Measurements from ENCODE around the gene HAPLN1.
A peak's percentile ranks its signal among the peaks of the same experiment; 100 is the strongest.
"Not testable (repeated sequence)": the region's sequence is repeated elsewhere in the genome, so short reads cannot be mapped to it uniquely, and the experiment has no call there.

Gene HAPLN1

GRCh38 chr5:83720836-83721537, at the start of gene HAPLN1:
TSS of gene HAPLN1 (minus strand) at chr5:83720855. CDS start at chr5:83673523, 47,332 bp downstream.
- DNase-seq: no peak

- DNase-seq: no peak
These were observed 46.8 kb upstream of the HAPLN1 start for GRCh38 chr5:83767409-83767992.

GRCh38 chr5:83764101-83764500, 43.4 kb upstream of the HAPLN1 start:
- DNase-seq: no peak

GRCh38 chr5:83760579-83760978, 39.9 kb upstream of the HAPLN1 start:
- no peak for DNase-seq

GRCh38 chr5:83752700-83753099, 32.0 kb upstream of the HAPLN1 start:
- no peak for DNase-seq

GRCh38 chr5:83751201-83751600, 30.5 kb upstream of the HAPLN1 start:
- DNase-seq: no peak

GRCh38 chr5:83750749-83751148, 30.1 kb upstream of the HAPLN1 start:
- DNase-seq: no peak

GRCh38 chr5:83745816-83746215, 25.2 kb upstream of the HAPLN1 start:
- DNase-seq: no peak

- DNase-seq: no peak
These were observed 24.2 kb upstream of the HAPLN1 start for GRCh38 chr5:83744821-83745220.

GRCh38 chr5:83742089-83742488, 21.4 kb upstream of the HAPLN1 start:
- no peak for DNase-seq

- no peak for DNase-seq
These were observed 20.9 kb upstream of the HAPLN1 start for GRCh38 chr5:83741571-83741970.

GRCh38 chr5:83740741-83741140, 20.1 kb upstream of the HAPLN1 start:
- no peak for DNase-seq

- DNase-seq: not testable (repeated sequence)
These were observed 15.5 kb upstream of the HAPLN1 start for GRCh38 chr5:83736169-83736568.

GRCh38 chr5:83735058-83735457, 14.4 kb upstream of the HAPLN1 start:
- DNase-seq: not testable (repeated sequence)

- DNase-seq: no peak
These were observed 11.0 kb upstream of the HAPLN1 start for GRCh38 chr5:83731638-83732037.

- DNase-seq: no peak
These were observed 8.7 kb upstream of the HAPLN1 start for GRCh38 chr5:83729362-83729761.

- DNase-seq: no peak
These were observed 6.3 kb upstream of the HAPLN1 start for GRCh38 chr5:83726912-83727311.

GRCh38 chr5:83724935-83725334, 4.3 kb upstream of the HAPLN1 start:
- no peak for DNase-seq

- DNase-seq: no peak
These were observed 3.3 kb upstream of the HAPLN1 start for GRCh38 chr5:83724001-83724400.

GRCh38 chr5:83723031-83723430, 2.4 kb upstream of the HAPLN1 start:
- no peak for DNase-seq

GRCh38 chr5:83721953-83722901, 1.6 kb upstream of the HAPLN1 start:
- no peak for DNase-seq

GRCh38 chr5:83718936-83719495, 1.6 kb downstream of the HAPLN1 start:
- no peak for DNase-seq

- DNase-seq: peak; percentile 3
These were observed 2.3 kb downstream of the HAPLN1 start for GRCh38 chr5:83718195-83718825.

Measured in NK-92 treated with Interleukin-12 subunit alpha and Interleukin-12 subunit beta, amount 100 ng/mL, for 24 hours (cell line).